ENCODE results near the gene KRI1.

GRCh38 chr19:10508036-10508435 is 57.8 kb downstream of the KRI1 start:
- no peak for TF ChIP-seq EZH2 (optimal IDR thresholded peaks at IDR 0.05; ENCODE audit: low read depth, low read length)
- no peak for TF ChIP-seq CTCF (IDR thresholded peaks at IDR 0.05; ENCODE audit: low read length)

All from MM.1S (cell line).